Fibroblast of lung (primary cell): ENCODE data around the gene CCDC85C. TPM values are rescaled to one million over a fixed set of nuclear protein-coding genes. Genes with fewer than 3 reads are reported as not detected.

Source experiments
- DNase-seq, 2 donors: peaks; one replicate each; pipeline versions ENCODE4 v3.0.0 to v3.0.0-alpha.2; 2010; ENCODE audit warnings: low read depth in 2 of 2
- H2AFZ ChIP-seq: 2 replicates; pipeline ENCODE4 v1.5.1; 2012; ENCODE audit warnings: low read length, control low read depth, inconsistent platforms
- H3K27ac ChIP-seq: 2 replicates; pipeline ENCODE4 v1.5.1; 2011; ENCODE audit warnings: low read length, control low read depth; ENCODE audit not compliant: insufficient read depth
- H3K27me3 ChIP-seq: 2 replicates; pipeline ENCODE4 v1.5.1; 2011; ENCODE audit warnings: mild to moderate bottlenecking, low read length; ENCODE audit not compliant: control insufficient read depth, insufficient read depth
- H3K36me3 ChIP-seq: 2 replicates; pipeline ENCODE4 v1.5.1; 2011; ENCODE audit warnings: low read length; ENCODE audit not compliant: control insufficient read depth, insufficient read depth
- H3K4me1 ChIP-seq: 2 replicates; pipeline ENCODE4 v1.5.1; 2011; ENCODE audit warnings: low read length; ENCODE audit not compliant: control insufficient read depth, insufficient read depth; ENCODE audit errors: extremely low read depth
- H3K4me2 ChIP-seq: 2 replicates; pipeline ENCODE4 v1.5.1; 2011; ENCODE audit warnings: low read length, control low read depth; ENCODE audit not compliant: insufficient read depth; ENCODE audit errors: extremely low read depth
- H3K4me3 ChIP-seq, 4 experiments: fragments of 200-600 bp in 1 of 4; sonication (generic) in 1 of 4; replicated peaks in 1 of 4; 2 replicates each; pipeline ENCODE4 v1.5.1; 2011 to 2016; ENCODE audit warnings: low read length in 4 of 4, low read depth in 3 of 4, mild to moderate bottlenecking in 3 of 4, control low read depth in 2 of 4, inconsistent platforms in 1 of 4, mixed read lengths in 1 of 4; ENCODE audit not compliant: insufficient read depth in 1 of 4; ENCODE audit errors: control extremely low read depth in 1 of 4
- H3K79me2 ChIP-seq: 2 replicates; pipeline ENCODE4 v1.5.1; 2012; ENCODE audit warnings: mild to moderate bottlenecking, low read length, inconsistent platforms; ENCODE audit not compliant: control insufficient read depth, insufficient read depth
- H3K9ac ChIP-seq: 2 replicates; pipeline ENCODE4 v1.5.1; 2011; ENCODE audit warnings: mild to moderate bottlenecking, low read length, control low read depth; ENCODE audit not compliant: insufficient read depth
- H3K9me3 ChIP-seq: 2 replicates; pipeline ENCODE4 v1.5.1; 2012; ENCODE audit warnings: low read depth, low read length; ENCODE audit not compliant: control insufficient read depth, insufficient read depth
- H4K20me1 ChIP-seq: 2 replicates; pipeline ENCODE4 v1.5.1; 2011; ENCODE audit warnings: low read length; ENCODE audit not compliant: control insufficient read depth, insufficient read depth; ENCODE audit errors: extremely low read depth
- EZH2 ChIP-seq: IDR thresholded peaks from 2 replicates; pipeline ENCODE4 v1.5.1; 2012; ENCODE audit warnings: low read length, control low read depth, mild to moderate bottlenecking; ENCODE audit errors: missing control alignments
- polyA plus RNA-seq, 2 donors: library from polyadenylated mRNA; depleted of rRNA in 1 of 2; stranded (reverse) in 1 of 2; unstranded in 1 of 2; fragments of >200 nt; gene quantifications; 2 replicates each; pipeline ENCODE4 v1.2.1, GENCODE V29; 2011 to 2012; ENCODE audit warnings: missing spikeins in 1 of 2
- total RNA-seq: library from RNA; depleted of rRNA; stranded (reverse); fragments of >200 nt; gene quantifications from 2 replicates; pipeline ENCODE4 v1.2.1, GENCODE V29; 2014
- TF ChIP-seq, protein P1 (sequence below), 2 donors: IDR thresholded peaks in 1 of 2; conservative IDR thresholded peaks in 1 of 2; 1 replicate in 1 of 2; 2 replicates in 1 of 2; pipeline ENCODE4 v1.5.1; 2011 to 2012; ENCODE audit warnings: low read length in 2 of 2, control low read depth in 1 of 2, inconsistent platforms in 1 of 2, low read depth in 1 of 2, mild to moderate bottlenecking in 1 of 2

CCDC85C gene
- total and polyA plus RNA-seq, 2 donors (not counting 1 experiment from before 2014, with no cell fraction given) = 4.6 to 9.6 TPM

DNA sequence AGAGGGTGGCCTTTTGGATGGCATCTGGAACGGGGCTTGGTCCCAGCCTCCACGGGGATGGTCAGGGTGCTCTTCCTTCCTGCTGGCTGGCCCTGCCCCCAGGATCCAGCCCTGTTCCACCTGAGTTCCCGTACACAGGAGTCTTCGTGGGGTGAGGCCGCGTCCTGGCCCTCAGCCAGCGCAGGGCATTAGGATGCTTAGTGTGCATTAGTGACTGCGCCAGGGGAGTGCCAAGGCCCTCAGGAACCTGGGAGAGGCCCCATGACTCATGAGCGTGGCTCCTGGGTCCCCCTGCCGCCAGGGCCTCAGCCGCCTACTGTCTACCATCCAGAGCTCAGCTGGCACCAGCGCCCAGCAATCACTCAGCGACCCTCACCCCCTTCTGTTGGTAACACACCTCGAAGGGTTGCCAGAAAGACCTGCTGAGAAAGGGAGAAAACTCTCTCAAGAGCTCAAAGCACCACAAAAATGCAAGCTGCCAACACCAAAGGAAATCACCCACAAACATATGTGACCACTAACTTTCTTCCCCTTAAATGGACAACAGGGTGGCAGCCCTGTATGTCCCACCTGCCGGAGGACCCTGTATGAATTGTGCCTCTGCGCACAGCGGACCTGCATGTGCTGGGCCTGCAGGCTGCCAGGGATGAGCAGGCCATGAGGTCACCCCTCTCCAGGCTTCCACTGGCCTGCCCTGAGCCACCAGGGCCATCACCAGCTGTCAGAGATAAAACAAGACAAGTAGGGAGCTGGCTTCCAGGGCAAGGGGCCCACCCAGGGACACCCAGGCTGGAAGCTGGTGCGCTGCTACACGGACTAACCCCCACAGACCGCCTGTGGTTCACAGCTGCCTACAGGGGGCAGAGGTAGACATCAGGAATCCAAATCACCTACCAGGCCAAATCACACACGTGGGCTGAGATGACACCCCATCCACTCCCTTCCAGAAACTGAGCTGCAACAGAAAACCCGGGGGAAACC, 28.7 kb downstream of the CCDC85C start:
- Histone ChIP-seq H3K27me3 (no peaks in the 10 kb centered on the region), H3K9me3 (no peaks in the 10 kb centered on the region), H2AFZ (no peak overlapping the region), H3K79me2 (peaks cover 2% of the 10 kb centered on the region), H3K4me1 (peaks cover 49% of the 10 kb centered on the region), H3K9ac (no peak overlapping the region), H3K36me3 (no peaks in the 10 kb centered on the region), H3K27ac (no peak overlapping the region), H4K20me1 (no peaks in the 10 kb centered on the region), H3K4me2 (peak overlapping the region; percentile 68), H3K4me3 (no peak overlapping the region)
- TF ChIP-seq, protein P1, sequence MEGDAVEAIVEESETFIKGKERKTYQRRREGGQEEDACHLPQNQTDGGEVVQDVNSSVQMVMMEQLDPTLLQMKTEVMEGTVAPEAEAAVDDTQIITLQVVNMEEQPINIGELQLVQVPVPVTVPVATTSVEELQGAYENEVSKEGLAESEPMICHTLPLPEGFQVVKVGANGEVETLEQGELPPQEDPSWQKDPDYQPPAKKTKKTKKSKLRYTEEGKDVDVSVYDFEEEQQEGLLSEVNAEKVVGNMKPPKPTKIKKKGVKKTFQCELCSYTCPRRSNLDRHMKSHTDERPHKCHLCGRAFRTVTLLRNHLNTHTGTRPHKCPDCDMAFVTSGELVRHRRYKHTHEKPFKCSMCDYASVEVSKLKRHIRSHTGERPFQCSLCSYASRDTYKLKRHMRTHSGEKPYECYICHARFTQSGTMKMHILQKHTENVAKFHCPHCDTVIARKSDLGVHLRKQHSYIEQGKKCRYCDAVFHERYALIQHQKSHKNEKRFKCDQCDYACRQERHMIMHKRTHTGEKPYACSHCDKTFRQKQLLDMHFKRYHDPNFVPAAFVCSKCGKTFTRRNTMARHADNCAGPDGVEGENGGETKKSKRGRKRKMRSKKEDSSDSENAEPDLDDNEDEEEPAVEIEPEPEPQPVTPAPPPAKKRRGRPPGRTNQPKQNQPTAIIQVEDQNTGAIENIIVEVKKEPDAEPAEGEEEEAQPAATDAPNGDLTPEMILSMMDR (conservative IDR thresholded peaks at IDR 0.05 in 1 of 2, IDR thresholded peaks at IDR 0.05 in 1 of 2; ENCODE audit: low read depth in 1 of 2, low read length in 2 of 2) = peak in 1 of 2 donors; percentile 21
- TF ChIP-seq EZH2 = no peak
- DNase-seq = peak in 1 of 2 donors; percentile 53

DNA sequence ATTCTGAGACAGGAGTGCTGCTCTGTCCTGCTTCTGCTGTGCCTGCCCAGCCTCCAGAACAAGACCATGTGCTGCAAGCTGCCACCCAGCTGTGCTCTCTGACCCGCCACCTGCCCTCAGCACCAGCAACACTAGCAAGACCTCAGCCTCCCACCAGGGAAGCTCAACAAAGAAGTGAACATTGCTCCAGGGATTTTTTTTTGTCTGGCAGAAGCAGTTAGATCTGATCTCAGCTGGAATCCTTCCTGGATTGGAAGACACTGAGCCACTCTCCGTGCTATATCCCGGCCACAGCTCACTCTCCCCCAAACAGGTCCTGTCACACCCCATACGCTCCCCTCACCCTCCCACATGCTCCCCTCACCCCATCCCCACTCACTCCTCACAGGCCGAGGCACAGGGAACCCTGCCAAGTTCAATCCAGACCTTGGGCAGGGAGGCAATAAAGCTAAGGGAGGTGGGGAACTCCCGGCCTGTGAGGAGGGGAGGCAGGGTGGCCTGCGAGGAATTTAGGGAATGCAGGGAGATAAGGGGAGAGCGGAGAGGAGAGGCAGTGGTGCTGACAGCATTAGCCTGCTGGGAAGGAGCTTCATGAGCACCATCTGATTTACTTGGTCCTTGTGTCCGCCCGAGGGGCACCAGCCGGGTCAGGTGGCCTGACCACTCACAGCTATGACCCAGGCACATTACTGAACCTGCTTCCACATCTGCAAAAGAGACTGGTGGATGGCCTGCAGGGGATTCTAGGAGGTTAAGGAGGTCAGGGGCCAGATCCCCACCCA, 29.7 kb downstream of the CCDC85C start:
- Histone ChIP-seq H3K4me1 (peaks cover 41% of the 10 kb centered on the region), H3K36me3 (no peaks in the 10 kb centered on the region), H3K4me3 (peak overlapping the region in 1 of 4 experiments; percentile 7), H4K20me1 (no peaks in the 10 kb centered on the region), H2AFZ (no peak overlapping the region), H3K4me2 (peak overlapping the region; percentile 68), H3K9me3 (no peaks in the 10 kb centered on the region), H3K27ac (no peak overlapping the region), H3K79me2 (peaks cover 2% of the 10 kb centered on the region), H3K9ac (no peak overlapping the region), H3K27me3 (no peaks in the 10 kb centered on the region)
- peak; percentile 50 to 92 for DNase-seq
- TF ChIP-seq, protein P1 (conservative IDR thresholded peaks at IDR 0.05 in 1 of 2, IDR thresholded peaks at IDR 0.05 in 1 of 2; ENCODE audit: low read depth in 1 of 2, low read length in 2 of 2) = no peak
- TF ChIP-seq EZH2 = no peak
